ENCODE measurements around the gene EPHB6. TPM values are rescaled to one million over a fixed set of nuclear protein-coding genes. Genes with fewer than 3 reads are reported as not detected.

The EPHB6 gene
- total RNA-seq, 2 experiments from 2014 or later, result 9.5 to 11.0 TPM

Other genes starting within 250 kb of the EPHB6 start
- gene PRSS1, start 105.6 kb upstream of the EPHB6 start, total RNA-seq, result not detected
- not detected for gene PRSS2, start 84.1 kb upstream of the EPHB6 start, total RNA-seq
- not detected for gene TRPV6, start 30.7 kb downstream of the EPHB6 start, total RNA-seq
- gene TRPV5, start 78.7 kb downstream of the EPHB6 start, total RNA-seq, result not detected
- not detected for gene LLCFC1, start 84.4 kb downstream of the EPHB6 start, total RNA-seq
- gene KEL, start 107.3 kb downstream of the EPHB6 start, total RNA-seq, result under 1 TPM; 0.34 to 0.55 TPM
- not detected for gene OR9A2, start 172.1 kb downstream of the EPHB6 start, total RNA-seq
- not detected for gene OR6V1, start 197.3 kb downstream of the EPHB6 start, total RNA-seq

Data from activated CD4-positive, alpha-beta memory T cell treated with anti-CD3 and anti-CD28 coated beads for 36 hours (primary cell).